VCaP (cell line): ENCODE results near the gene SLC66A2.

Experiments used
- H3K27ac ChIP-seq: fragments of 450-650 bp; 2 replicates; pipeline ENCODE4 v1.5.1; 2017
- CTCF ChIP-seq: fragments of 450-650 bp; conservative IDR thresholded peaks from 2 replicates; pipeline ENCODE4 v1.5.1; 2017; ENCODE audit warnings: mild to moderate bottlenecking, moderate library complexity

Gene SLC66A2

GRCh38 chr18:79943608-79944125 is 7.8 kb downstream of the SLC66A2 start:
- H3K27ac ChIP-seq, result no peak overlapping the region
- no peak for TF ChIP-seq CTCF

DNA sequence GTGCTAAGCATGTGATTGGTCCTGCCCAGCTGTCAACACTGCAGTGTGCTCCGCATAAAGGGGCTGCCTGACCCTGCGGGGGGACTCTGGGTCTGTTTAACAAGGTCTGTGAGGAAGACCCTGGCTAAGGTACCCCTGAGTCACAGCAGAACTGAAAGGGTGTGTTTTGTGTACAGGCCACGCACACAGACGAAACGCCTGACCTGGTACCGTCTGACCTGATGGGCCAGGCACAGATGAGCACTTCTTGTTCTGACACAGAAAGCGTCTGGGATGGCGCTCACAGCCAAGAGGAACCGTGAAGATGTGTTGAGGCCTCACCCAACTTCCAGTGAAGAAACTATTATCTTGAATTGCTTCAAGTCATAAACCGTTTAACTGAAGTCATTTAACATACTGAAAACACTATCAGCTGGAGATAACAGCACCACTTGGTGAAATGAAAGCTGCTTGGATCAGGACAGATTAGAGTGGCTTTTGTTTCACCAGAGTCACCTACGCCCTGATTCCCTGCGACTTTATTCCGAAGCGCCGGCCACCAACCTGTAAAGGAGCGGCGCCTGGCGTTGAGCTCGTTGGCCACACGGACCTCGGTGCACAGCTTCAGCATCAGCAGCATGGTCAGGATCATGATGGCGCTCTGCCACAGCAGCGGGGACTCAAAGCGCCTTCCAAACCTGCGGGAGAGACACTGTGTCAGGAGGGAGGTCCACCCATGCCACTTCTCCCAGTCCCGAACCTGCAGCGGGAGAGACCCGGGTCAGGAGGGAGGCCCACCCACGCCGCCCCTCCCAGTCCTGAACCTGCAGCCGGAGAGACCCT is 8.5 kb downstream of the SLC66A2 start:
- no peak for TF ChIP-seq CTCF
- H3K27ac ChIP-seq, result no peak overlapping the region

DNA sequence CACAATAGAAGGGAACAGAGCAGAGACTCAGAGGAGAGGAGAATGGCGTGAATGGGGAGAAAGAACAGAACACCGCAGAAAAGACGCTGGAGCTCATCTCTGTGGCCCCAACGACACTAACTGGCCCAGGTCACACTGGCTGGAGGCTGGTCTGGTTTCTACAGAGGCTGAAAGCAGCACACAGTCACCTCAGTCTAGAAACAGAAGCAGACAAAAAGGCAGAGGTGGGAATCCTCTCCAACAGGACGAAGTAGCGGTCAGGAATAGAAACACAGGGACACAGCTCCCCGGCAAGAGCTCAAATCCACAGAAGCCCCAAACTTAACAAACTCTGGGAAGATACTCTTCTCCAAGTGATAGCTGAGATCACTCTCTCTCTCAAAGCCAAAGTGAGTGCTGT is 9.2 kb downstream of the SLC66A2 start:
- H3K27ac ChIP-seq, result peak overlapping the region; percentile 20
- TF ChIP-seq CTCF, result no peak

DNA sequence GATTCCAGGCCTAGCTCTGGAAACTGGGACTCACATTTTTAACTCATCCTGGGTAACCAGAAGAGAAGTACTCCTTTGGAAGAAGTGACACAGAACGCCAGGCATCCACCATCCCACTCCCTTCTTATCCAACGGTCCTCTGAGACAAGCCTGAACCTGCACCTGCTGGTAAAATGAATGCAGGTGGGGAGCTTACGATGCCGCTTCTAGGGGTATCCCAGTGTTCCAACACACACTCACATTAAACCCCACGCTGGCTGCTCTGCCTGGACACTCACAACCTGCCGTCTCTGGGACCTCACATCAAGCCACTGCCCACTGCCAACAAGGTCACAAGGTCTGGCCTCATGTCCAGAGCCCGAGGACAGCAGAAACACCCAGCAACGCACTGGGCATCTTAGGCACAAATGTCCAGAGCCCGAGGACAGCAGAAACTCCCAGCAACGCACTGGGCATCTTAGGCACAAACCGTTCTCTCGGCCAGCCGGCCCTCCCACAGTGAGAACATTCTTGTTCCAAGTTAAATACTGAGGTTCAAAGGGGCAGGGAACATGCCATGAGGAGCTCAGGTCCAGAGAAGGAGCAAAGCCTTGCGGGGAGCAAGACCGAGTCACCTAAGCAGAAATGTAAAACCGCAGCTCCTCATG is 9.9 kb downstream of the SLC66A2 start:
- H3K27ac ChIP-seq, result peak overlapping the region; percentile 20
- no peak for TF ChIP-seq CTCF

- no peak overlapping the region for H3K27ac ChIP-seq
- TF ChIP-seq CTCF, result no peak
These were observed 10.5 kb downstream of the SLC66A2 start for GRCh38 chr18:79940814-79941472.

GRCh38 chr18:79940126-79940813 is 11.2 kb downstream of the SLC66A2 start:
- TF ChIP-seq CTCF, result no peak
- no peak overlapping the region for H3K27ac ChIP-seq
